ENCODE measurements around the gene PHKB.
"Not testable (repeated sequence)": the region's sequence is repeated elsewhere in the genome, so short reads cannot be mapped to it uniquely, and the experiment has no call there.

PHKB gene

GRCh38 chr16:47553853-47554564 is 92.9 kb downstream of the PHKB start:
- H3K27ac Mint-ChIP-seq = no peak overlapping the region
- H3K4me3 Mint-ChIP-seq = no peak overlapping the region
- H3K36me3 Mint-ChIP-seq (ENCODE audit: low read depth) = peaks cover 76% of the 10 kb centered on the region
- H3K9me3 Mint-ChIP-seq = peaks cover 28% of the 10 kb centered on the region
- H3K4me1 Mint-ChIP-seq (ENCODE audit: low read depth) = no peaks in the 10 kb centered on the region
- H3K27me3 Mint-ChIP-seq = no peaks in the 10 kb centered on the region

GRCh38 chr16:47554587-47554986 is 93.5 kb downstream of the PHKB start:
- not testable (repeated sequence) for H3K27ac Mint-ChIP-seq; H3K4me3 Mint-ChIP-seq; H3K4me1 Mint-ChIP-seq (ENCODE audit: low read depth); H3K27me3 Mint-ChIP-seq
- Mint-ChIP-seq H3K36me3 (ENCODE audit: low read depth) (peaks cover 70% of the 10 kb centered on the region), H3K9me3 (peaks cover 28% of the 10 kb centered on the region)

- no peaks in the 10 kb centered on the region for H3K27me3 Mint-ChIP-seq
- H3K9me3 Mint-ChIP-seq = peaks cover 10% of the 10 kb centered on the region
- H3K4me1 Mint-ChIP-seq (ENCODE audit: low read depth) = peaks cover 16% of the 10 kb centered on the region
These were observed 100.2 kb downstream of the PHKB start for GRCh38 chr16:47561286-47561685.

DNA sequence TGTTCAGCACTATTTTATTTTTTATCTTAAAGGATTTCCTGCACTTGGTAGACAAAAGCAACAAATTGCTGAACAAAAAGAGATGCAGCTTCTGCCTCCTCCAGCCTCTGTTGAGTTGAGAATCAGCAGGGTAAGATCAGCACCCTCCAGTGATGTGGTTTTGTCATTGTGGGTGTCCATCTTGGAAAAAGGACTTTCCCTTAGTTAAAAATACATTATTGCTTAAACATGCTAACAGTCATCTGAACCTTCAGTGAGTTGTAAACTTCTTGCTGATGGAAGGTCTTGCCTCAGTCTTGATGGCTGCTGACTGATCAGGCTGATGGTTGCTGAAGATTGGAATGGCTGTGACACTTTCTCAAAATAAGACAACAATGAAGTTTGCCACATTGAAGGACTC is 101.2 kb downstream of the PHKB start:
- Mint-ChIP-seq H3K27ac (no peak overlapping the region), H3K4me3 (no peak overlapping the region), H3K9me3 (peaks cover 10% of the 10 kb centered on the region), H3K4me1 (ENCODE audit: low read depth) (peaks cover 24% of the 10 kb centered on the region), H3K27me3 (no peaks in the 10 kb centered on the region), H3K36me3 (ENCODE audit: low read depth) (peaks cover 50% of the 10 kb centered on the region)

More at GRCh38 chr16:47561286-47561685, 100.2 kb downstream of the PHKB start:
- H3K27ac Mint-ChIP-seq = no peak overlapping the region
- H3K36me3 Mint-ChIP-seq (ENCODE audit: low read depth) = peaks cover 47% of the 10 kb centered on the region
- H3K4me3 Mint-ChIP-seq = no peak overlapping the region

GRCh38 chr16:47565454-47565853 is 104.3 kb downstream of the PHKB start:
- peak overlapping the region; percentile 21 for H3K27ac Mint-ChIP-seq
- peaks cover 57% of the 10 kb centered on the region for H3K36me3 Mint-ChIP-seq (ENCODE audit: low read depth)
- H3K9me3 Mint-ChIP-seq = peaks cover 10% of the 10 kb centered on the region
- peaks cover 44% of the 10 kb centered on the region for H3K4me1 Mint-ChIP-seq (ENCODE audit: low read depth)
- no peaks in the 10 kb centered on the region for H3K27me3 Mint-ChIP-seq
- H3K4me3 Mint-ChIP-seq = no peak overlapping the region

GRCh38 chr16:47567321-47567720 is 106.2 kb downstream of the PHKB start:
- Mint-ChIP-seq H3K27me3 (no peaks in the 10 kb centered on the region), H3K27ac (no peak overlapping the region), H3K36me3 (ENCODE audit: low read depth) (peaks cover 52% of the 10 kb centered on the region), H3K4me3 (no peak overlapping the region), H3K9me3 (peaks cover 10% of the 10 kb centered on the region), H3K4me1 (ENCODE audit: low read depth) (peaks cover 44% of the 10 kb centered on the region)

- H3K27ac Mint-ChIP-seq = peak overlapping the region; percentile 65
- H3K4me1 Mint-ChIP-seq (ENCODE audit: low read depth) = peaks cover 53% of the 10 kb centered on the region
- peak overlapping the region; percentile 35 for H3K4me3 Mint-ChIP-seq
- no peaks in the 10 kb centered on the region for H3K27me3 Mint-ChIP-seq
- H3K9me3 Mint-ChIP-seq = peaks cover 7% of the 10 kb centered on the region
- peaks cover 50% of the 10 kb centered on the region for H3K36me3 Mint-ChIP-seq (ENCODE audit: low read depth)
These were observed 107.2 kb downstream of the PHKB start for GRCh38 chr16:47568351-47568750.

DNA sequence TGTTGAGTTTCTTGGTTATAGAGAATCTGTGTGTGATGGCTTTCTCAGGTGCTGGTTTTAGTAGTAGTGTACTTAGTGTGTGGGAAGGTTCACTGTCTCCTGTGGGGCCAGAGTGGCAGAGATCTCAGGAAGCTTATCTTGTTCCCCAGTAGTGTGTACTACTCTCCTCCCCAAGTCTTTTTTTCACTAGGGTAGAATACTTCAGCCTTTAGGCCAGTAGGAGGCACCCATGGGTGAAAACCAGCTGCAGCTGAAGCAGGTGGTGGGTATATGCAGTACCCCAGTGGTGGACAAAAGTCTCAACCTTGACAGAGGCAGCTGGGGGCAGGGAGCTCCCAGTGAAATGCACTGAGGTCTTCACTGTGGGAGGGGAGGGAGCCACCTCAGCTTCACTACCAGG is 109.9 kb downstream of the PHKB start:
- Mint-ChIP-seq H3K4me1 (ENCODE audit: low read depth) (peaks cover 61% of the 10 kb centered on the region), H3K36me3 (ENCODE audit: low read depth) (peaks cover 45% of the 10 kb centered on the region), H3K9me3 (peaks cover 2% of the 10 kb centered on the region), H3K27ac (no peak overlapping the region), H3K27me3 (no peaks in the 10 kb centered on the region), H3K4me3 (no peak overlapping the region)

- H3K36me3 Mint-ChIP-seq (ENCODE audit: low read depth) = peaks cover 45% of the 10 kb centered on the region
- peaks cover 61% of the 10 kb centered on the region for H3K4me1 Mint-ChIP-seq (ENCODE audit: low read depth)
- no peaks in the 10 kb centered on the region for H3K9me3 Mint-ChIP-seq
- no peaks in the 10 kb centered on the region for H3K27me3 Mint-ChIP-seq
- H3K27ac Mint-ChIP-seq = no peak overlapping the region
- H3K4me3 Mint-ChIP-seq = no peak overlapping the region
These were observed 110.6 kb downstream of the PHKB start for GRCh38 chr16:47571711-47572110.

GRCh38 chr16:47574091-47575054 is 113.2 kb downstream of the PHKB start:
- Mint-ChIP-seq H3K4me3 (no peak overlapping the region), H3K27ac (peak overlapping the region; percentile 46), H3K36me3 (ENCODE audit: low read depth) (peaks cover 56% of the 10 kb centered on the region), H3K9me3 (peaks cover 3% of the 10 kb centered on the region), H3K4me1 (ENCODE audit: low read depth) (peaks cover 52% of the 10 kb centered on the region), H3K27me3 (no peaks in the 10 kb centered on the region)

- Mint-ChIP-seq H3K27ac (no peak overlapping the region), H3K4me1 (ENCODE audit: low read depth) (peaks cover 52% of the 10 kb centered on the region), H3K4me3 (no peak overlapping the region), H3K9me3 (peaks cover 3% of the 10 kb centered on the region), H3K36me3 (ENCODE audit: low read depth) (peaks cover 58% of the 10 kb centered on the region), H3K27me3 (no peaks in the 10 kb centered on the region)
These were observed 115.9 kb downstream of the PHKB start for GRCh38 chr16:47577029-47577428.

GRCh38 chr16:47578033-47578432 is 116.9 kb downstream of the PHKB start:
- Mint-ChIP-seq H3K27ac (no peak overlapping the region), H3K27me3 (no peaks in the 10 kb centered on the region), H3K4me1 (ENCODE audit: low read depth) (peaks cover 46% of the 10 kb centered on the region), H3K9me3 (peaks cover 3% of the 10 kb centered on the region), H3K36me3 (ENCODE audit: low read depth) (peaks cover 55% of the 10 kb centered on the region), H3K4me3 (no peak overlapping the region)

GRCh38 chr16:47578573-47578972 is 117.4 kb downstream of the PHKB start:
- peaks cover 40% of the 10 kb centered on the region for H3K4me1 Mint-ChIP-seq (ENCODE audit: low read depth)
- H3K27me3 Mint-ChIP-seq = no peaks in the 10 kb centered on the region
- H3K9me3 Mint-ChIP-seq = peaks cover 3% of the 10 kb centered on the region
- H3K36me3 Mint-ChIP-seq (ENCODE audit: low read depth) = peaks cover 60% of the 10 kb centered on the region
- no peak overlapping the region for H3K4me3 Mint-ChIP-seq
- peak overlapping the region; percentile 28 for H3K27ac Mint-ChIP-seq

DNA sequence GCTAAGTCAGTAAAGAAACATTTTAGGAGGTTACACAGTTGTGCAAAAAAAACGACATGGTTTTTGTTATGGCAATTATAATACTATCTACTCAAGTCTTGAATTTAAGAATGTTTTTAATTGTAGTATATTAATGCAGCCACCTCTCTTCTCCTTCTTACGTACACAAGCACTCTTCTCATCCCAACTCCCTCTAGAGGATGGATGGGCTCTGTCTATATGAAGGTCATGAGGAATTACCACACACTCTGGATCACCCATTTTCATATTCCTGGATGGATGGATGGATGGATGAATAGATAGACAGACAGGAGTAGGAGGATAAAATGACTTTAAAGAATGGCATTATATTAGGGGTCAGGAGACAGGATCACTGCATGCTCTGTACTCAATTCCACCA is 120.0 kb downstream of the PHKB start:
- Mint-ChIP-seq H3K27ac (no peak overlapping the region), H3K4me1 (ENCODE audit: low read depth) (peaks cover 20% of the 10 kb centered on the region), H3K27me3 (no peaks in the 10 kb centered on the region), H3K9me3 (peaks cover 3% of the 10 kb centered on the region), H3K36me3 (ENCODE audit: low read depth) (peaks cover 48% of the 10 kb centered on the region), H3K4me3 (no peak overlapping the region)
